Measurements from ENCODE around the gene PXDC1.

The PXDC1 gene, protein sequence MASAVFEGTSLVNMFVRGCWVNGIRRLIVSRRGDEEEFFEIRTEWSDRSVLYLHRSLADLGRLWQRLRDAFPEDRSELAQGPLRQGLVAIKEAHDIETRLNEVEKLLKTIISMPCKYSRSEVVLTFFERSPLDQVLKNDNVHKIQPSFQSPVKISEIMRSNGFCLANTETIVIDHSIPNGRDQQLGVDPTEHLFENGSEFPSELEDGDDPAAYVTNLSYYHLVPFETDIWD

DNA sequence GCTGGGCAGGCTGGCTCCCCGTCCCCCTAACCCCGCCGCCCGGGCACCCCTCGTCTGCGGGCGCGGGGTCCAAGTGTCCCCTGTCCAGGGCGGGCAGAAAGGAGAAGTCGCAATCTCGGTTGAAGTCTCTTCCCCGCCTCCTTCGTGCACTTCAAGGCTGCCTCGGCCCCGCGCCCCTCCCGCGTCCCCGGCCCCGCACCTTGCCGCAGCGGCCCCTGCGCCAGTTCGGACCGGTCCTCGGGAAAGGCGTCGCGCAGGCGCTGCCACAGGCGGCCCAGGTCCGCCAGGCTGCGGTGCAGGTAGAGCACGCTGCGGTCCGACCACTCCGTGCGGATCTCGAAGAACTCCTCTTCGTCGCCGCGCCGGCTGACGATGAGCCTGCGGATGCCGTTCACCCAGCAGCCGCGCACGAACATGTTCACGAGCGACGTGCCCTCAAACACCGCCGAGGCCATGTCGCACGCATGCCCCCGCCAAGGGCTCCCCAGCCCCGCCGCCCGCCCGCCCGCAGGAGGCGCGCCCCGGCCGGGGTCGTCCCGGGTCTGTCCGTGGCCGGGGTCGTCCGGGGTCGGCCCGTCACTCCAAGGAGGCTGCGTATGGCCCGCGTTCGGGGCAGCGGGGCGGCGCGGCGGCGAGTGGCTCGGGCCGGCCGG lies at the start of gene PXDC1:
Gene PXDC1 (minus strand): TSS at position 637 of the 653 bp plus-strand sequence. CDS start 182 bp downstream, at position 455.
- no peak for DNase-seq (ENCODE audit: low read depth)

DNA sequence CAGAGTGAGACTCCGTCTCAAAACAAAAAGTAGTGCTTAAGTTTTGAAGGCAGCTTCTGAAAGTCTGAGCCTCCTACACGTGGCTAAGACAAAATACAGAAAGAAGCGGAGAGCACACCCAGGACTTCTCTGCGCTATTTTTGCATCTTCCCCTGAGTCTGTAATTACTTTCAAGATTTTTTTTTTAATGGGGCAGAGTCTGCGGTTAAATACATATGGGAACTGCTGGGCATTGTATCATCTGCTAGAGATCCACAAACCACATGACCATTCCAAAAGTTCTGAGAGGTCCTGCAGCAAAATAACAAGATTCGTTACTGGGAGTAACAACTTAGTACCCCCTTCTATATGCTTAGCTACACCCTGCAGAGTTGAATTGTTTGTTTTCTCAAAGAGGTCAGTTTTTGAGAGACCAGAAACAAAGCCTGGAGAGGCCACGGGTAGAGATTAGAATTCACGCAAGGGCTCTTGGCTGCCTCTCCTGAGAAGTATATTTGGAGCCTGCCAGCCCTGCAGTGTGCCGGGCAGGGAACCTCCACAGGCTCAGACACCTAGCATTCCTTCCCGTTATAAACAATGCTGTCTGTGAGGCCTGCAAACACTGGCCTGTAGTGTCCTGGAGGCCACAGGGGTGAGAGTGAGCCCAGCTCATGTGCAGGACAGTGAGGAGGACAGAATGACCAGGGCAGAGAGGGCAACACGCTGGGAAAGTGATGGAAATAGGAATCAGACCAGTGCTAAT lies 49.5 kb upstream of the PXDC1 start:
- peak; percentile 42 for DNase-seq (ENCODE audit: low read depth)

DNA sequence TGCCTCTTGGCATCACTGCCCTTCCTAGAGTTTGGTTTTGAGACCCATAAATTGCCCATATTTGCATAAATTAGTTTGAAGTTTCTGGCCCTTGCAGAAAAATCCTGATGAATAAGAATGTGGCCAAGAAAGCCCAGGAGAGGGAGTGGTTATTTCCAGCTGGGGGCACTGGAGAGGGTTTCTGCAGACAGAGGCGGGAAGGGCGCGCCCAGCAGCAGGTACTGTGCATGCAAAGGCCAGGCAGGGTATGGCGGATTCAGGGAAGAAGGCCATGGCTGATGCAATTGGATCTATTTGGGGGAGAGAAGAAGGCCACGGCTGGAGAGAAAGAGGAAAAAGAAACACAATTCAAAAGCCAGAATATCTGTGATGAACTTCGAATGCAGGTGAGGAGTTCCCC lies 48.2 kb upstream of the PXDC1 start:
- DNase-seq (ENCODE audit: low read depth): no peak

DNA sequence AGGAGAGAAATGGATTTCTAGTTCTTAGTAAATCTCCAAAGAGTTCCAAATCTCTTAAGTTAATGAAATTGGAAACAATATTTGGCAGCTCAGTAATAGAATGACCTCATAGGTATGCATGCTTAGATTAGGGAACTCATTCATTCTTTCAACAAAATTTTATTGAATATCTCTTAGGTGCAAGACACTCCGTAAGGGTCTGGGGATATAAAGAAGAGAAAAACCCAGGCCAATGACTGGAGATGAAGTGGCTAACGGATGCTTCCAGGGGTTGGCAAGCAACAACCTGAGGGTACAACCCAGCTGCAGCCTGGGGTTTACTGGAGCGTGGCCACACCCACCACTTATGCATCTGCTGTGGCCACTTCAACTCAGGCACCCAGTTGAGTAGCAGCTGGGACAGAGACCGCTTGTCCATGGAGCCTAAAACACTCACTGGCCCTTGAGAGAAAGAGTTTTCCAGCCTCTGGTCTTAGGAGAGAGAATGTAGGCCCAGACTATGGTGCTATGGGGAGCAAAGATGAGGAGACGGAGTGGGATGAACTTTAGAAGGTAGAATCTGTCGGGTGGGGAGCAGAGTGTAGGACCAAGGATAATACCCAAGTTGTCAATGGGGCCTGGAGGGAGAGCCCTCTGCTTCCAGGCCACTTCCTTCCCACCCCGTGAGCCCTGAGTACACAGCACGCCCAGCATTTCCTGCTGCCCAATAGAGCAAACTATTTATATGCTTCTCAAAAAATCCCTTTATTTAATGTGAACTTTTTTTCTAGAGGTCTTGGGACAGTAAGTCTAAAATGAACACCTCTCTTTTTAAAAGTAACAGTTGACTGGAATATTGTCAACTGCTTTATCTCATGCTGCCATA lies 46.8 kb upstream of the PXDC1 start:
- DNase-seq (ENCODE audit: low read depth): no peak

DNA sequence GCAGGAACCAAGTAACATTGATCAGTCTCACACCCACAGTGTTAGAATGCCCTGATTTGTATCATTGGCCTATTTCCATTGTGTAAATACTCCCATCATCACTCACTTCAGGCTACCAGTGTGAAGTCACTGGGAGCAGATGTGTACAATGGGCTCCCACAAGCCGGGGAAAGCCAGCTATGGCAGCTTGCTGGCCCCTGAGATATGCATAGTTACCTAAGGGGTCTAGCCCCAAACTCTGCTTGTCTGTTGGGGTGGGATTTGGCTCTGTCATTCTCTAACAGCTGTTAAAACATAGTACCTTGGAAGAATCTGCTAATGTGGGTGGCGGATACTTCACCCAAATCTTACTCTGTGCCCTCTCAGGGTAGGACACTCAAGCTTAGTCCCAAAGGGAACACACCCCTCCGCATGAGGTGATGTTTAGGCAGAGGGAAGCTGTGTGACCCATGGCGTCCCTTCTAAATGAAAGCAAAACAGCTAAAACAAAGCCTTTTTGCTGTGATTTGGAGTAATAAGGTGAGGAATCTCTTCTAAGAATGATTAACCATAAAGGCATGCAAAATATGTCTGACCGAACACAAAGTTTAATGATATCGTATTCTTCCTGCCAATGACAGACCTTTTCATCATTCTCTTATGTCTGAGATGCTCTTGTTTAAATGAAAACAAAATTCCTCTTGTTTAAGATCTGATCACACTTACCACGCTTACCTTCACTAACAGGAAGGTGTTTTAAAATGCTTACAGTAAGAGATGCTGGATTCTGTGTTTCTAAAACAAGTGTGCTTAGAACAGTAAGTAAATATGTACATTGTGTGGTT lies 45.9 kb upstream of the PXDC1 start:
- DNase-seq (ENCODE audit: low read depth): peak; percentile 61

DNA sequence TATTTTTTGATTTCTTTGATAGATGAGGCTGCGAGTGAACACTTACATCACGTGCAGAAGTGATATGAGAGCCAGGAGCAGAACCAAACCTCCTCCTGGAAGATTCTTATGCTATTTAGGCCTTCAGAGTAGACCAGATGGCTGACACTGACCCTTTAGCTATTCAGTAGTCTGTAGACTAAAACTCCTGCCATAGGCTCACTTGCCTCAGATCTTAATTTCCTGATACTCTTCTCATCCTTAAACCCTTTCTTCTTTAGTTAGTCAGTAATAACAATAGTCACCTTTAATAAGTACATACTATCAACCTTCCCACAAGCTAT lies 45.2 kb upstream of the PXDC1 start:
- DNase-seq (ENCODE audit: low read depth): no peak

DNA sequence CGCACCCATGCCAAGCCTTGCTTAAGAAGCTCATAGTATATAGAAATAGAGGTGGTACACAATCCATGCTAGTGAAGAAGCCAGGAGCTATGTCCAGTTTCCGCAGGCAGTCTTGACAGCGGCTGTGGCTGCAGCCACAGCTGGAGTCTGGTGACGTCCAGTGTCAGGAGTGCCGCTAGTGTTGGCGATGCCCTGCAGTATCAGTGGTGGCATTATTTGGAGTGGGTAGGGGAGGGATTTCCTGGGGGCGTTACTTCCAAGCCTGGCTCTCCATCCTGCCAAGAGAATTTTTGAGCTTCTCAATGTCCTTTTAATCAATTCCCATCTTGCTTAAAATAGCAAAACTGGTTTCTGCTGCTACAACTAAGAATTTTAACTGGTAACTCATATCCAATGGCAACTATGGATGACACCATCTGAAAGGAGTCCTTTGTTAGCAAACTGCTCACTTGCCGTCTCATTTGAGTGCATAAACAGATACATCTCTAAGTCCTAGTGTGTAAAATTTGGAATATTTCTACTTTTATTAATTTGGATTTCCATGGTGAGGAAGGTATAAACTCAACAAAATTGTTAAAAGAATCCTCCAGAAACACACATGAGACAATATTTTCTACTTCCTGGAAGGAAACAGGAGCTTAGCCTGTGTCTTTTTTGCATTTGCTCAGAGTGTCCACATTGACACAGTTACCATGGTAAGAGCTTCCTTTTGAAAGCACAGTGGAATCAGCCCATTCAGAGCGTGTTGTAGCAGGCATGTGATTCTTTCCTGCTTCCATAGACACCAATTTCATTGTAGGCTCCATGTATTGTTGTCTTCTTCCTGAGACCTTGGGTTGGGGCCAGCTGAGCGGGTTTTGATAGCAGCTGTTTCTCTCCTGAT lies 44.6 kb upstream of the PXDC1 start:
- no peak for DNase-seq (ENCODE audit: low read depth)

DNA sequence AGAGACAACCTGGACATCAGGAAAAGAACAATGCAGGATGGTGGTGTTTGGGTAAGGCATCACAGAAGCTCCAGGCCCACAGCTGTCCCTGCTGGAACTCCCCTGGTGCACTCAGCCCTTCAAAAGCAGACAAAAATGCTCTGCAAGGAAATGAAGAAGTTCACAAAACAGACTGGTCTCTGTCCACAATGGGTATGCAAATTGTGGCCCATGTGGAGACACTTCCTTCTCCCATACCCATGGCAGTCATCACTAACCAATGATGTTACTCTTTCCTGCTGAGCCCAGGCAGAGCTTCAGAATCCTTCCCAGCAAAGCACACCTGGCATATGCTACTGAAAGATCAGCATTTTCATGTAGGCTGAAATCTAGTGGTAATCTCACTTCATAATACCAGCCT lies 42.6 kb upstream of the PXDC1 start:
- DNase-seq (ENCODE audit: low read depth): no peak

DNA sequence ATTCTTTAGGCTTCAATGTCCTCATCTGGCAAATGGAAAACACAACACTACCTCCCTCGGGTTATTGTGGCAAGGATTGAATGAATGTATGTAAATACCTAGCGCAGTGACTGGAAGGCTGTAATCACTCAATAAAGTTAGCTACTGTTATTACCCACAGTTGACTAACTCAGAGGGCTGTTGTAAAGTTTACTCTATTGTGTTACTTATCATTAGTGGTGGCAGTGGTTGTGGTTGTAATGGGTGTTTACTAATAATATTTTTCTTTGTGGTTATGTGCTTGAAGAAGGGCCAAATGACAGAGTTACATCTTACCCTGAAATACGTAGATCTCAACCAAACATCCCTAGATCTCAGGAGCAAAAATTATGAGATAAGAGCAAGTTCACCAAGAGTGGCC lies 42.0 kb upstream of the PXDC1 start:
- no peak for DNase-seq (ENCODE audit: low read depth)

DNA sequence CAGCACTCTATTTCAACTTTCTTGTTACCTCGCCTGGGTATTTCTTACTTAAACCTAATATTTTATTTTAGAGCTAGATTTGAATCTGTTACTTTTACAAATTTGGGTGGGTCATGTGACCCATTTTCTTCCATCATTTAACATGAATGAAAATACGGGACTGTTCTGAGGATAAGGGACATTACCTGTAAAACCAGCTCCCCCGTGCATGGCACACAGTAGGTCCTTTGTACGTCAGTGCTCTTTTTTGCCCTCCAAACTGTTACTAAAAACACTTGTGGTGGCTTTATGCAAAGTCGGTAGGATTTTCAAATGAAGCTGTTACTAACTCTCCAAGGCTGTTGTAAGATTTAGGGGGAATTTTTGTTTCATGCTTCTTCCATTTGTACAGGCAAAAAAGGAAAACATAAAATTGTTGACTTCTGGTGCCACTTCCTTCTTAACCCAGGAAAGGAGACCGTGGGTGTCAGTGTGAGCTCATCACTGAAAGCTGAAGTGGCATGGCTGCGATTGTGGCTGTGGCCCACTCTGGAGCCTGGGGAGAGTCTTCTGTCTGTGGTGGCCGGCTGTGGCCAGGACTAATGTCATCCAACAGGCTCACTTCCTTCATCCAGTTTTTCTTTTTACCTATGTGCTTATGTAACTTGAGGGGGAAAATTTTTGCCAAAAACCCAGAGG lies 40.2 kb upstream of the PXDC1 start:
- DNase-seq (ENCODE audit: low read depth): no peak

DNA sequence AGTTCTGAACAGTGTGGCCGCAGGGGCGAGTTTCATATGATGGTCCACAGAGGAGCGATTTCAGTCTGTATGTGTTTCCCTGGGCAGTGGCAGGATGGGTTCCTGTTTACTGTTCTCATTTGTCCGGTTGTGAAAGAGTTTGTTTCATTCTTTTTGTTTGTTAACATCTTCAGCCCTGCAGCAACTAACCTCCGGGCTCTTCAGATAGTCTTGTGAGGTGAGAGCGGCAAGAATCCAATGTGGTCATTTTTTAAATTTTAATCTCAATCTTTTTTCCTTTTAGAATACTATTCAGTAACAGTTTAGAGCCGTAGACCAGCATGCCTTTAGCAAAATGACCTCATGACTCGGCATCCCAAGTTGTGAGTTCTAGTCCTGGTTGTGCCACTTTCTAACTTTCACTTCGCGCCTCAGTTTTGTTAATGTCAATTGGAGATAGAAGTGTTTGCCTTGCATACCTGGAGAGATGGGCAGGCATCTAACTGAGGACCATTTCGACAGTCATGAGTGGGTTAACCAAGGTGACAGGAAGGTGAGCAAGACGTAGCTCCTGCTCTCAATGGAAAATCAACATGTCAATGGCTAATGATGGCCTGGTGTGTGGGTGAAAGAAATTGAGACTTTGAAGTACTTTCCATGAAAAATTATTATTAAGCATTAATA lies 38.5 kb upstream of the PXDC1 start:
- no peak for DNase-seq (ENCODE audit: low read depth)

DNA sequence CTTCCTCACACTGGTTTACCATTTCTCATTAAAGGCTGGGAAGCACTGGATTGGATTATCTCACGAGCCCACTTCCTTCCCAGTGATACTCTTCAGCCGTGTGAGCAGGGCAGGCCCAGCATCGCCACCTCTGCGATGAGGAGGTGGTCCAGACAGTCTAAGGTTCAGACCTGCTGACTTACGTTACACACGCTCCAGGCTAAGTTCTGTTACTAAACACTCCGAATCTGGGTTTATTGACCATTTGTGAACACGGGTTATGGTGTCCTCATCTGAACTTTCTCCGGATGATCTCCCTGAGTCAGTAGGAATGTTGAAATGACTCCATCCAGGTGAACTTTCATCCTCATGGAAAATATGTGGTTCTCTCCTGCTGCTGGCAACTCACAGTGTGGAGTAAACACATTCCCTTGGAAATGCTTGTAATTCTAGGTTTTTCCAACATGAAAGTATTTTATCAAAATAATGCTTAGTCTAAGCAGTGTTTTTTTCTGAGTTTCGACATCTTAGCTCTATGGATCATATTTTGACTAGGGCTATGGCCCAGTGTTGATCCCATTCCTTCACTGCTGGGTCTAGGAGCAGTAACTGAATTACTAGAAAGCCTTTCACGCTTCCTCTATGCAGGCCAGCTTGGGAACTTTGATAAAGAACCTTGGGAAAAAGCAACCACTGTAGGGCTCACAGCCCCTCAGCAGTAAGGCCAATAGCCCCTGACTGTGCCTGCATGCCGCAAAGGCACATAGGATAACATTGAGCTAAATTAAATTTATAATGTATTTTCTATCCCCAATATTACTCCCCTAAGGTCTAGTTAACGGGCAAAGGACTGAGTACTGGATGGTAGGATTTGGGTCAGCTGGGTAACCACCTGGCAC lies 37.7 kb upstream of the PXDC1 start:
- no peak for DNase-seq (ENCODE audit: low read depth)

DNA sequence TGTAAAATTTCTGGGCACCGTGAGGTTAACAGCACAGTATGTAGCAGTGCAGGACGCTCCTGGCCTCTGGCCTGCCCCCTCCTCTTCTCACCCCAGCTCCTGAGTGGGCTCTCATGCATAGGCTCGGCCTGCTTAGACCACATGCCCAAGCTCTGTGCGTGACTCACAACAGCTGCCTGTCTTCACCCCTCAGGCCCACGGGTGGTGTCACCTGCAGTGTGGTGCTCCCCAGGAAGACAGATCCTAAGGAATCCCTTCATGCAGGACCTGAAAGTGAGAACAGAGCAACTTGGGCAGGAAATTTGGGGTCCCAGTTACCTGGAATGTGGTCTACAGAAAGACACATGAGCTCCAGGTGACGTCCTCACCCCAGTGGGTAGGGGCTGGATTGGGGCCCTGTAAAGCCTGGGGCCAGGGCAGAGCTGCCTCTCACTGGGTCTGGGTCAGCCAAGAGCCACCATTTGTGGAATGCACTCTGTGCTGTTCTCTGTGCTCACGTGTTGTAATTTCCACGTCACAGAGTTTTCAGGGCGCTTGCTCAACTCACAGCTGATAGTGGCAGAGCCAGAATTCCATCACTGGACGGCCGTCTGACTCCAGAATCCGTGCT lies 37.0 kb upstream of the PXDC1 start:
- DNase-seq (ENCODE audit: low read depth): no peak

DNA sequence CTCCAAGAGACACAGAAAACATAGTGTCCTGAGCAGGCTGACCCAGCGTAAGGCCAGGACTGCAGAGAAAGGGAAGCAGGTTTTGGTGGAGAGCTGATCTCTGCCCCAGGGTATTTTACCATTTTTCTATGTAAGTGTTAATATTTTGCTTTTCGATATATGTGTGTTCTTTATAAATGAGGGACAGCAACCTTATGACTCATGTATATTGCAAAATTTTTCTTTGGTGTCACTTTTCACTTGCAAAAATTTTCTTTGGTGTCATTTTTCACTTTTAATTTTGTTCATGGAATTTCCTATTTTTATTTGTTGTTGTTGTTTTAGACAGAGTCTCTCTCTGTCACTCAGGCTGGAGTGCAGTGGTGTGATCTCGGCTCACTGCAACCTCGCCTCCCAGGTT lies 34.6 kb upstream of the PXDC1 start:
- DNase-seq (ENCODE audit: low read depth): no peak

DNA sequence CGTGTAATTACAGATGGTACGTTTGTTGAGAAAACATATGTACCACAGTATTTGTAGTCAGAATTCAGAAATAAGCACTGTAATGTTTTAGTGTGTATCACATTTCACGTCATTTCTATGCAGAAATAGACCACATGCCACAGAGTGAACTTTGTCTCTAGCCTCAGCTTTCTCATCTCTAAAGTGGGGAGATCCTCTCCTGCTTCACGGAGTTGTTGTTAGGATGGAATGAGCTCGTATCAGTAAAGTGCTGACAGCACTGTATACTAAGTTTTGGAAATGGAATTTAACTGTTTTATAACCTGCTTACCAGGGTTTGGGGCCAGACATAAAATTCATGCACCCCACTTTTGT lies 34.2 kb upstream of the PXDC1 start:
- no peak for DNase-seq (ENCODE audit: low read depth)

DNA sequence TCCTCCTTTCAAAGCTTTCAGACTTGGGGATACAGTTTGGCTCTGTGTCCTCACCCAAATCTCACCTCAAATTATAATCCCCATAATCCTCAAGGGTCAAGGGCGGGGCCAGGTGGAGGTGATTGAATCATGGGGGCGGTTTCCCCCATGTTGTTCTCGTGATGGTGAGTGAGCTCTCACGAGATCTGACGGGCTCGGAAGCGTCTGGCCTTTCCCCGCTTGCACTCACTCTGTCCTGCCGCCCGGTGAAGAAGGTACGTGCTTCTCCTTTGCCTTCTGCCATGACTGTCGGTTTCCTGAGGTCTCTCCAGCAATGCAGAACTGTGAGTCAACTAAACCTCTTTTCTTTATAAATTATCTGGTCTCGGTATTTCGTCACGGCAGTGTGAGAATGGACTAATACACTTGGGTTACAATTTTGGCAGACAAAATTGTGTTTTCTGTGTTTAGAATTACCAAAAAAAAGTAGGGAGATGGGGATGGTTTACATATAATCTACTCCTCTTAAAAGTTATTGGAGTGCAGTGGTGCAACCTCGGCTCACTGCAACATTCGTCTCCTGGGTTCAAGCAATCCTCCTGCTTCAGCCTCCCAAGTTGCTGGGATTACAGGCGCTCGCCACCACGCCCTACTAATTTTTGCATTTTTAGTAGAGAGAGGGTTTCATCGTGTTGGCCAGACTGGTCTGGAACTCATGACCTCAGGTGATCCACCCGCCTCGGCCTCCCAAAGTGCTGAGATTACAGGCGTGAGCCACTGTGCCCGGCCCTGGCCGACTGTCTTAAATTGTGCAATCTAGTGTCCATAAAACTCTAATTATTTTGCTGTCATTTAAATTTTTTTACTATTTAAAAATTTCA lies 33.6 kb upstream of the PXDC1 start:
- no peak for DNase-seq (ENCODE audit: low read depth)

DNA sequence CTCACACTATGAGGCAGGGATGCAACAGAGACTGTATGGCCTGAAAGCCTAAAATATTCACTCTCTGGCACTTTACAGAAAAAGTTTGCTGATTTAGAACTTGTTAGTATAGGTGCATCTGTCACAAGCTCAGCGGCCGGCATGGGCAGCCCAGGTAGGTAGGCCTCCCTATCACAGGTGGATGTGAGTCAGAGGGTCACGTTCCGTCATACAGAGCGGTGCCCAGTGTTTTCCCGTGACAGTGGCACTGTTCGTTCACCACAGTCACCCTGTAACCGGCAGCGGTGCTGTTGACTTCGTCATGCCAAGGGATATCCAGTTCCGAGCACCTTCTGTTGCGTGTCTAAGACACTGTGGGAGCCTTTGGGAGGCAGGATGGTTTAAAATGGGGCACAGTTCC lies 32.9 kb upstream of the PXDC1 start:
- DNase-seq (ENCODE audit: low read depth): no peak

All from GM04503 (cell line).